SHP77 (cell line): ENCODE results near the gene ELK4.

Experiments
- DNase-seq, 2 experiments: peaks; one replicate each; lab custom pipeline; 2025; lab: John Stamatoyannopoulos, UW

Gene ELK4, protein sequence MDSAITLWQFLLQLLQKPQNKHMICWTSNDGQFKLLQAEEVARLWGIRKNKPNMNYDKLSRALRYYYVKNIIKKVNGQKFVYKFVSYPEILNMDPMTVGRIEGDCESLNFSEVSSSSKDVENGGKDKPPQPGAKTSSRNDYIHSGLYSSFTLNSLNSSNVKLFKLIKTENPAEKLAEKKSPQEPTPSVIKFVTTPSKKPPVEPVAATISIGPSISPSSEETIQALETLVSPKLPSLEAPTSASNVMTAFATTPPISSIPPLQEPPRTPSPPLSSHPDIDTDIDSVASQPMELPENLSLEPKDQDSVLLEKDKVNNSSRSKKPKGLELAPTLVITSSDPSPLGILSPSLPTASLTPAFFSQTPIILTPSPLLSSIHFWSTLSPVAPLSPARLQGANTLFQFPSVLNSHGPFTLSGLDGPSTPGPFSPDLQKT

DNA sequence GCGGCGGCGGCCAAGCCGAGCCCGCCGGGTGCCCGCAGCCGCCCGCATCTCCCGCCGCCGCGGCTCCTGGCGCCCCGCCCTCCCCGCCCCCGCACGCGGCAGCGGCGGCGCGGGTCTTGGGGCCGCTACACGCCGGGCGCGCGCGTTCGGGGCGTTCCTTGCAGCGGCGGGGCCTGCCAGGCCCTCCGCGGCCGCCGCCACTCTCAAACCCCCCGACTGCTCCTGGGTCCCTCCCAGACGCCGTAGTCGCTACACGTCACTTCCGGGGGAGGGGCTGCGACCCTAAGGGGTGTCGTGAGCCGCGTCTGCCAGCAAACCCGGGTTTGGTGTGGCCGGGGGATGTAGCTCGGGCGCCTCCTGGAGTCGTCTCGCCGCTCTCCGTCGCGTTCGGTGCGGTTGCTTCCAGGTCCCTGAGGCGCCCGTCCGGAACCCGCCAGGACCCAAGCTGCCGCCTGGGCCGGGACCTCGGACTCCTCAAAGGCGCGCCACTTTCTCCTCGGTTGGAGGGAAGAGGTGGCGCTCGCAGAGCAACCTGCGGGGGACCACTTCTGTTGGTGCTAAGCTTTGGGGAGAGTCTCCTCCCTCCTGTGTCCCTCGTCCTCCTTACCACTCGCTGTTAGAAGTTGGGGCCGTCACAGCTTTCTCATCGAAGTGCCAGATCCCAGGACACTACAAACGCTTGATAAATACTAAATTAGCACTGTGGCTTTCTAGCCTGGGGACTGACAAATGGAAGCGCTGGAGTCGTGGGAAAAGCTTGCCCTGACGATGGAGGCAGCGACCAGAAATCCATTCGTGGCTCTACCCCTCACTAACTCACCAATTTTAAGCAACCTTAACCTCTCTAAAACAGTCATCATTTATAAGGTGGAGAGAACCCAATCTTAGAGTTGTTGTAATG, at the start of gene ELK4:
Gene ELK4, minus strand, starts transcription at position 244 of the 901 bp plus-strand sequence. CDS start 8,129 bp downstream, outside the sequence.
- DNase-seq: peak; percentile 92 to 94

DNA sequence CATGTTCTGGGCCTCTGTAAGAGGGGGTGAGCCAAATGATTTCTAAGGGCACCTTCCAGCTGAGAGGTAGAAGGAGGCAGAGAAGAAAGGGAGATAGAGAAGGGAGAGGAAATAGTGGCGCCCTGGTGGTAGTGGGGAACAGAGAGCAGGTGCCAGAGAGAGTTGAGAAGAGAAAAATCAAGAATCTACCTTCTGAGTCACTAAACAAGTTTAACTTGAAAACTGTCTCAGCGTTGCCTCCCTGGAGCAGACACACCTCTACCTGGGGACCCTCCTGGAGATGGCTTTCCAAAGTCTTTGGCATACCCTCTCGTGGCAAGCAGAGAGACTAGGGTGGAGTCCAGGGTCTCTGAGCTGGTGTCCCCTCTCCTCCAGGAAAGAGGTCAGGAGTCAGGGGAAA, 49.6 kb upstream of the ELK4 start:
- no peak for DNase-seq

DNA sequence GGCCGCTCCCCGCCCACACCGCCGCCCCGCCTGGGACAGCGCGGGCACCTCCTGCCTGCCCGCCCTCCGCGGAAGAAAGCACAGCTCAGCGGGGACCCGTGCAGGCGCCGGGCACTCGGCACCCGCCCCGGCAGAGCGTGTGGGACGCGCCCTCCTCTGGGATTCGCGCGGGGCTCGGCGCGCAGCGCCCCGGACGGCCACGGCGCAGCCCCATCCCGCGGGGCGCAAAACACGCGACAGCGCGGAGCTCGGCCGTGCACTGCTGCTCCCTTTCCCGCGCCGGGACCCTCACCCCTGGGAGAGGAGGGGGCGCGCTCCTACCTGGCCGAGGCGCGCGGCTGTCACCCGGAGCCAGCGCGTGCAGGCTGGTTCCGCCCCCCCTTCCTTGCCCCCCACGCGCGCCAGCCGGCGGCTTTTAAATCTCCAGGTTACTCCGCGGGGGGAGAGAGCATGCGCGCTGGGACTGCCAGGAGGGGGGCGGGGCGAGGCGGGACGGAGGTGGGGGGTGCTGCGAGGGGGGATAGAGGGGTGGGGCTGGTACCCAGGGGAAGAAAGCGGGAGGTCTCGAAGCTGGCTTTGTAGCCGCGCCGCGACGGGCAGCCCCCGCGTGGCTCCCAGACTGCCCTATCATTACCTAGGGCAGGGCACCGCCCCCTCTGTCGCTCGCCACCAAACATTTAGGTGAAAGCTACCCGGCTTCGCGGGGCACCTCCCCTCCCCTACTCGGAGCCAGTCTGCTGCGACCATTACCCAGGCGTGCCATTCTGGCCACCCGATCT, 48.5 kb upstream of the ELK4 start, which contains the start of gene SLC45A3:
Gene SLC45A3, minus strand, starts transcription at position 437 of the 779 bp plus-strand sequence. CDS start 15,853 bp downstream, outside the sequence.
- DNase-seq: no peak

DNA sequence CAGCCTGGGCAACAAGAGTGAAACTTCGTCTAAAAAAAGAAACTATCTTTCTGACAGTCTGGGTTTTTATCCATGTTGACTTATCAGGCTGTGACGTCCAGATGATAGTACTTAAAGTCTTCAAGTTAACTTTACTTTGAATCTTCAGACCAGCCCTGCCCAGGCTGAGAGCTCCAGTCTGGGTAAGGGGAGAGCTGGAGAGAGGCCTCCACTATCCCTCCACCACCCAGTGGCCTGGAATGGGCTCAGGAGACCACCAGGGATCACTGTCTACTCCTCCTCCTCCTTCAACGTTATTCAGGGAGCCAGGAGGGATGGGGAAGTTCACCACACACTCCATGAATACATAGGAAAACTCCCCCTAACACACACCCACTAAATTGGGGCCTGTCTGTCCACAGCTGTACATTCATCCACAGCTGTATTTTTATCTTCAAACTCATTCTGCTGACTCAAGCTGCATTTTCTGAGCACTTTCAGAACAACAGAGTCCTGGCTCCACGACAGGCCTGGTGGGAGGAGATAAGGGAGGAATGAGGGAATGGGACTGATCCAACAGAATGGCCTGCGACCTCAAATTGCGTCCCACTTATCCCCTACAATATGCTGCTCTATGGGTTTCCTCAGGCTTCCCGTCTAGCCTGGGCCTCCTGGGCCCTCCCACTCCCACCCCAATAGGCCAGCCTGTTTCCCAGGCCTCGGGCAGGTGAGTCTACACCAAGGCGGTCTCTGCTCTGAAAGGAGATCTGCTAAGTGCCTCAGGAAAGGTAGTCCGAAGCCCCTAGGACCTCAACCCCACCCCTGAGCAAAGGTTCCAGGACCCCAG, 46.7 kb upstream of the ELK4 start:
- DNase-seq: no peak

DNA sequence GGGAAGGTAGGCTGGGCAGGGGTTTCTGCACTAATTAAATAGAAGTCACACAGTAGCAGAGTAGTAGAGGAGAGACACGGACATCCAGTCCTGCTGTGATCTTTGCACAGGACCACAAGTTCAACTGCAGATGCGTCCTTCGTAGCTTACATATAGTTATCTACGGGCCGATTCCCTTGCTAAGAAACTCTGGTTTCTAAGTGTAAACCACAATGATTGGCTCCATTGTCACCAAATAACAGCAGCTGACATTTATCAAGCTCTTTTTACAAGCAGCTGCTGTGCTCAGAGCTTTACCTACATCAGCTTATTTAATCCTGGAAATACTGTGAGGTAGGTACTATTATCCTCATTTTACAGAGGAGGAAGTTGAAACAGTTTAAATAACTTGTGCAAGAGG, 45.4 kb upstream of the ELK4 start:
- DNase-seq: no peak

DNA sequence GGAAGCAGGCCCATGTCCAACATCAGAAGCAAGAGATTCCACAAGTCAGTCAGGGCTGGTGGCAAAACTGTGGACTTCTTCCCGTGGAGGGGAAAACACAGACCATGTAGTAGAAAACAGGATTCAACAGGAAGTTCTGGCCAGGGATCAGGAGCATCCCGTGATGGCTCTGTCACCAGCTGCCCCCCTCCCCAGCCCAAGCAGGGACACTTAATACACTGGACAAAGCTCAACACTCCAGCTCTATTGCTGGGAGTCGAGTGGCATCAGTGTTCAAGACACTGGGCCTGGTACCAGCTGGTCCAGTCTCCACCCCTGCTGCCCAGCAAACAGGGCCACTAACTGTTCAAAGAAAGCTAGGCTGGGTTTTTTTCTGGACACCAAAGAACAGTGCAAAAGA, 44.8 kb upstream of the ELK4 start:
- no peak for DNase-seq

DNA sequence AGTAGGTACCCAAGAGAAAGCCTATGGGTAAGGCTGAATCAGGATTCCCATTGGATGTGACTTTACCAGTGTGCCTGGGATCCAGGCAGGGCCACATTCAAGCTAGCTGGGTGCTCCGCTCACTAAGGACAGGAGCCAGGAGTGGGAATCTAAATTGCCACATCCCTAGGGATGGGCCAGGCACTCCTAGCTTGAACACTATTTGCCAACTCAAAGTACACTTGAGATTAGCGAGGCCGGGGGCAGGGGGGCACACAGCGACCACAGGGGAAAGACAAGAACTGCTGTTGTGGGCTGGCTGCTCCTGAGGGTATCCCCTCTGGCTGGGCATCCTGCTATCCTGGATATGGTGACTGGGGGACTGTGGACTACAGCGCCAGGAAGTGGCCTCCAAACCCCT, 44.2 kb upstream of the ELK4 start:
- no peak for DNase-seq

DNA sequence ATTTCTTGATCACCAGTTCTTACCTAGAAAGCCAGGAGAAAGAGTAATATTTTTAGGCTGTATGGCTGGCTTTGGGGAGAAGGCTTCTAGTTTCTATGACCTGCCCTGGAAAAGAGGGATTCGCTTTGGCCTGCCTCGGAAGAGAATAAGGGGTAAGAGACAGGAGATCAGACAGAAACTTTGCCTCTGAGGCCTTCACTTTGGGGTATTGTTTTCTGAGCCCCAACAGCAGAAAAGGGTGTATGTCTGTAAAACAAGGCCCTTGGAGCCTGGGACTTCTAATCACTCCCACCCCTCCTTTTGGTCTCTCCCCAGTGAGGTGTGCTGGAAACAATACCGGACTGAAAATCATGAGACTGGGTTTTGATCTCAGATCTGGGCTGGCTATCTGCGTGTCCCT, 43.4 kb upstream of the ELK4 start:
- no peak for DNase-seq

DNA sequence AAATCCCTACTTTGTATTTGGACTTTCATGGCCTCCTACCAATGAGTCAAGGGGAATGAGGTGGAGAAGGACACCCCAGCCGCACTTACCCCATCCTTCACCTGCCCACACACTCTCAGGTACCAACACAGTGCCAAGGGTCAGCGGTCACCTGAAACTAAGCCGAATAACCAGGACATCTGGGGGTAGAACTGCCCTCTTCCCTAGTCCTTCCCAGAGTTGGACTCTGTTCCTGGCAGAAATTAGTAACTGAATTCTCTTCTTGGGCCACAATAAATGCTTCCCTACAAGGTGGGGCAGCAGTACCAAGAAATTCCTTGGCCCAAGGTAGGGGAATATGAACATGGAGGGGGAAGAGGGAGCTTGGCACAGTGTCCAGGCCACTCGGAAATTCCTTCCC, 41.2 kb upstream of the ELK4 start:
- DNase-seq: no peak

DNA sequence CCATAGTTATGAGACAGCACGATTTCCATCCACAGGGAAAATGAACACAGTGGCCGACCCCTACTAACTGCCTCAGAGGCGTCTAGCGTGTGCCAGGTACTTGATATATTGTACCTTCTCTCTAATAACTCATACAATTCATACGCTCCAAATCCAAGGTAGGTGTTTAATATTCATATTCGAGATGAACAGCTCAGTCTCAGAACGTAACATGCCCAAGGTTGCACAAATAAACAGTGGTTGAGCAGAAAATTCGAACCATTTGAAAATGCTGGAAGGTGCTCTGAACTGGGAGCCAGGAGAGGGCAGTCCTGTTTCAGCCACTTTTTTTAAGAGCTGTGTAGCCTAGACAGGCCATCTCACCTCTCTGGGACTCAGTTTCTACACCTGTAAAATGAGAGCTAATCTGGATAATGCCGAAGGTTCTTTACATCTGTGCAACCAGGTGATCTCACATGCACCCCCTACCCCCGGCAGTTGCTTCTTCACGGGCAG, 40.6 kb upstream of the ELK4 start:
- DNase-seq: no peak

DNA sequence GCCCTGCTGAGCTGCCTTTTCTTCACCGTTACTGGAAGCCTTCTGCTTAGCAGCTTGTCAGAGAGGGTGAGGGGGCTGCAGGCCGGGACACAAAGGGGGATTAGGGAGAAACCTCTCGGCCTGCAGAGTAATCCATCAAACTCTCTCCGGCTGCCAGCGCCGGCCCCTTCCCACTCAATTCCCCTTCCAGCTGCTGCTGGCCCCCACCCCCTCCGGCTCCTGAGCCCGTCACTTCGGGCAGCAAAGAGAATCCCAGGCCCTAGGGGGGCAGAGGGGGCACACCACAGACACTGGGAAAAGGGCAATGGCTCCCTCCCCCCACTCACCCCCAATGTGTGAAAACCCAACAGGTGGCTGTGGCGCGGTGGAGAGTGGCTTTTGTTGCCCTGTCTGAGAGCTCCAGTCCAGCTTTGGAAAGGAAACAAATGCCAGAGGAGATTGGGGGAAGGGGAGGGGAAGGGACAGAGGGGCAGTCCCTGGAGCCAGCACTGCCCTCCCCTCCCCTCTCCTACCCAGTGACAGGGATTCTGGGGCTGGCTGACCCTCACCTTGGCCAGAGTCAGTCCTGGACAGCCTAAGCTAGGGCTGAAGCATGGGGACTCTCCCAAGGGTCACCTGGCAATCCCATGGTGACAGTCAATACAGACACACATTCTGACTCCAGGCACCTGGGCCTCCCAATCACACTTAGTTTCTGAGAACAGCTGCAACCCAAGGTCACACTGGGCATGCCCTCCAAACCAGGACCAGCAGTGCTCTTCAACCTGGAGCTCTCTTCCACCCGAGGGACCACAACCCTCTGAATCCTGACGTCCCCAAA, 39.0 kb upstream of the ELK4 start:
- no peak for DNase-seq

DNA sequence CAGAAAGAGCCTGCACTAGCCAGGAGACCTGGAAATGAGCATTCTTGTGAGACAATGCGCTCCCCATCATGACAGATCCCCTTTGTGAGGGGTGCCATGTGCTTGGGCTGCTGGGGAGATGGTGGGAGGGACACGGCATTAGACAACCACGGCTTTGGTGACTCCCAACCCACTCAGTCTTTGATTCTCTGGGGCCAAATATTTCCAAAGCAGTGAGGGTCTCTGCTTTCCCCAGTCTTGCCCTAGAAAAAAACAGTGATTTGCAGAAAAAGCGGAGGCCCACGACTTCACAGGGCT, 38.3 kb upstream of the ELK4 start:
- no peak for DNase-seq

DNA sequence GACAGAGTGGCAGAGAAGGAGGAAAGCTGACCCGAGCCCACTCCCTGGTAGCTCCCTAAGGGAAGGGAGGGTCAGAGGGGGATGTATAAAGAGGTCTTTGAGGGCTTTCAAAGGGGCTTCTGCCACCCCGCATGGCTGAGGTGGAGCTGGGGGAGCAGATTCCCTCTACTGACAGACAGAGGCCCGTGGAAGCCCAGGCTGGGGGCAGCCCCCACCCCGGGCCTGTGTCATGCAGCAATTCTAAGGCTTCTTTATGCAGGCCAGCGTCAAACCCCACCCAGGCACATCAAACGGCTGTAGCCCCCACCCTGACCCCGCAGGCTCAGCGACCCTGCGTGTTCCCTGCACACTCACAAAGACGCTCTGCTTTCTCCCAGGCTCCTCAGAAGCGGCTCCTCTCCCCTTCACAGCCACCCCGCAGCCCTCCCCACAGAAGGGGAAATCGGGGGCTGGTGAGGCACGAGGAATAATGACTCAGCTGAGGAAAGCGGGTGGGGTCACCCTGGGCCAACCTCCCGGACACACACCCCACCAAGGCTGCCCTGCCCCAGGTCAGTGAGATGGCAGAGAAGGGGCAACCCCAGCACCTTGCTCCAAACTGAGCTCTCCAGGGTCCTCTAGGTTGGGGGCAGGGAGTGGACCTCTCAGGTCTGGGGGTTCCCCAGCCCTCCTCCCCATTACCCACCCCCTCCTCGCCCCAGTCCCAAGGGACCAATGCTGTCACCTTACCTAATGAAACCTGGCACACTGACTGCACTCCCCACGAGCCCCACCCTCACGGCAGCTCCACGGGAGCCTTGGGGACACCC, 37.7 kb upstream of the ELK4 start:
- DNase-seq: no peak

DNA sequence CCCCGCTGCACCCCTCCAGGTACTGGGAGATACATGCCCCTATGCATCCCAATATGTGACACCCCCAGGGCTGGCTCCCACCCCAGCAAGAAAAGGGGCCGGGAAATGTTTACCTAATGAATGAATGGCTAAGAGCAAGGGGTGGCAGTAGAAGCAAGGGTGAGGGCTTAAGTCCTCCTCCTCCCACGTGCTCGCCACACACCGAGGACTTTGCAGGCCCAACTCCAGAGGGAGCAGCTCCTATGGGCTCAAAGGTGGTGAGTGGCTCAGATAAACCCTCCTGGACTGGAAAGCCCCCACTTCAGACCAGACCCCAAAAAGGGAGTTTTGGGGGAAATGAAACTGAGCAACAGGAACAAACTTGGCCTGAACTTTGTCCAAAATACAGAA, 37.1 kb upstream of the ELK4 start:
- DNase-seq: no peak

DNA sequence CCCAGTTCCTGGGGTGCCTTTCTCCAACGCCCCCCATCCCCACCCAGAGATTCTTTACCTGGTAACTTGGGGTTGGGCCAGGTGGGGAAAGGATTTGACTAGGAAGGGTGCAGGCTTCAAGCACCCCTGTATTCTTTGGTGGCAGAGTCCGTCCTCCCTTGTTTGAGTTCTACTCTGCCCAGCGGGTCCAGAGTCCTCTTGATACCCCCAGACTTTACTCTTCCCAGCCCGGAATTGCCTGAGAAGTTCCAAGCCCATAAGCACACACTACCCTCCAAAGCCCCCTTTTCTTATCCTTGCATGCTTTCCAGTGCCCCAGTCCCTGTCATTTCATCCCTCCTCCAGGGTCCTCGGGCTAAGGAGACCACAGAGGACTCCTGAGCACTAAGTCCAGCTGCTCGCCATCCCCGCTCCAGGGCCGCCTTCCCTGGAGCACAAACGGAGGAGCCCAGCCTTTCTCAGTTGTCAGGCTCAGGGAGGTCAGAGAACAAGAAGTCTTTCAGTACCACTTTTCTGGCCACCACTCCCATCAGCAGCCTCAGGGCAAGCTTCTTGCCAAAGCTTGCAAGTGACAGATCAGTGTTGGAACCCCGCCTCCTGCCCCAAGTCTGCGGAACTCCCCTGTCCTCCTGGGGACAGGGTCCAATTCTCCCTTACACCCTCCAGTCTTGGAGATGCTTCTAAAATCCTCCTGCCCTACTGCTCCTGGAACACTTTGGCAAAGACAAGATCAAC, 36.3 kb upstream of the ELK4 start:
- DNase-seq: no peak

DNA sequence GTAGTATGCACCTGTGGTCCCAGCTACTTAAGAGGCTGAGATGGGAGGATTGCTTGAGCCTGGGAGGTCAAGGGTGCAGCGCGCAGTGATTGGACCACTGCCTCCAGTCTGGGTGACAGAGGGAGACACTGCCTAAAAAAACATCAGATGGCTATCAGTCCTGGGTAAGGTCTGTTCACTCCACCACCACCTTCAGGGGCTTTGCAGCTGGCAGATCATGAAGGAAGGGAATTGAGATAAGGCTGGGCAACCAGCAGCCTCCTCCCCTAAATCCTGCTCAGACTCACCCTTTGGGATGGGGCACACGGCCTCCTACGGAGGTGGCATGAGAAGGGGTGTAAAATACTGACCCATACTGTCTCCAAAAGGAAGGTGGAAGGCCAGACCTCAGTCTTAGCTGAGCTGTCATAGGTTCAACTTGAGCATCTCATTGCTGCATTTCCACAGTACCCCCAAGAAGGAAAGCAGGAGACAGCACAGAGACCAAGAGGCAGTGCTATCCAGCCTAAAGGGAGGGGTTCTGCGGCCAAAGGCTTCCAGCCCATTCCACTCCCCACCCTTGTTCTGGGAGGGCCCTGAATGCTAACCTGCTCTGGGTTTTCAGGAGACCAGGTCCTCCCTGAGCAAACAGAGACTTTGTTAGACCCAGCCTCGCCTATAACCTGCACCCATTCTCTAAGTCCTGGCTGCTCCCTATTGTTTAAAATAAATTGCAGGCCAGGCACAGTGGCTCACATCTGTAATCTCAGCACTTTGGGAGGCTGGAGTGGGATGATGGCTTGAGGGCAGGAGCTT, 34.8 kb upstream of the ELK4 start:
- no peak for DNase-seq

DNA sequence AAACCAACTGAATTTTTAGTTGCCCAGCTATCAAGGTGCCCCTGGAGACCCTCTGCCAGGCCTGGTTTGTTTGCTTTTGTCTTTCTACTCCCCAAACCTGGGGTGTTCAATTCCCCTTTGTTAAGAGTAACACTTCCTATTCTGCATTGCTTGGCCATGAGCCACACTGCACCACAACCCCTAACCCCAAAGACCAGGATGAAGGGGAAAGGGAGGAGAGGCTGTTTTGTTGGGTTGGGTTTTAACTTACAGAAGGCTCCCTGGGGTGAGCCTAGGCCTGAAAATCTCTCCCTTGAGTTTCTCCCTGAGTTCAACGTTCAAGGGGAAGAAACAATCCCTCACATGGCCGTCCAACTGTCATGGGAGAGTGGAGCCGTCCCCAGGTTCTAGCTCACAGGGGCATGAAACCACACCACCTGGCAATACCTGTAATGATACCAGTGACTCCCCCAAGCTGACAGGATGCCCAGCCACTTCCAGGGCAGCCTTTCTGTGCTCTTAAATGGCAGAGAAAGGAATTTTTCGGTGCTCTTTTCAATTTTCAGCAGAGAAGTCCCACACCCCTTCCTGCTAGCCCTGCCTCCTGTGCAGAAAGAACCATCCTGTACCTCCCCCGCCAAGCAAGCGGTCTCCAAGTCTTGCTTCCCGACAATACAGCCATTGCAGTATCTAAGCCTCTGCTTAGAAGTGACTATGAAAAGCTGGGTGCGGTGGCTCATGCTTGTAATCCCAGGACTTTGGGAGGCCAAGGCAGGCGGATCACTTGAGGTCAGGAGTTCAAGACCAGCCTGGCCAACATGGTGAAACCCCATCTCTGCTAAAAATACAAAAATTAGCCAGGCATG, 33.6 kb upstream of the ELK4 start:
- no peak for DNase-seq
